ENCODE measurements around the gene OVOL3.

Gene OVOL3

DNA sequence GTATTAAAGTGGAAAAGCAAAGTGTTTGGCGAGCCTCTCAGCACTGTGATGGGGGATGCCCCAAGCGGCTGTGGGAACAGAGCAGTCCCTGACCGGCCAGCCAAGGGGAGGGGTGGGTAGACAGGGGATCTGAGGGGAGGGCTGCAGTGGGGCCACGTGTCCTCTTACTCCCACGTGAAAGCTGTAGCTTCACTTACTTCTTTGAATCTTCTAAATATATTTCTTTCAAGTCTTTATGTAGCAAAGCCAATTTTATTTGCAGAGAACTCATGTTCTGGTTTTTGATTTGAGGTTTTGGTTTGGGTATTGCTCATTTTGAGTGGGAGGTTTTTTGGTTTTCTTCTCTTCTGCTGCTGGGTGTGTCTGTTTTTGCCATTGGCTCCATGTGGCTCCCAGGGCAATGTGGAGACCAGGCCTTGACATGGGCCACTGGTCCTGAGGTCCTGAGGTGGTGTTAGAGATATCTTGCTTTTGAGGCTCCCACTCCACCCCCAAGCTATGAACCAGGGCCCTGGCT lies 17.7 kb upstream of the OVOL3 start:
- no peaks in the 10 kb centered on the region for H3K27me3 ChIP-seq
- no peaks in the 10 kb centered on the region for H3K4me1 ChIP-seq (ENCODE audit: control insufficient read depth in 1 of 2, insufficient read depth in 1 of 2, low read depth in 1 of 2, low read length in 1 of 2)
- H3K4me3 ChIP-seq (ENCODE audit: low read depth in 1 of 2, low read length in 1 of 2): no peak overlapping the region
- TF ChIP-seq CTCF (IDR thresholded peaks at IDR 0.05): no peak
- no peaks in the 10 kb centered on the region for H3K9me3 ChIP-seq
- no peak overlapping the region for H3K27ac ChIP-seq
- peaks cover 77% of the 10 kb centered on the region for H3K36me3 ChIP-seq

DNA sequence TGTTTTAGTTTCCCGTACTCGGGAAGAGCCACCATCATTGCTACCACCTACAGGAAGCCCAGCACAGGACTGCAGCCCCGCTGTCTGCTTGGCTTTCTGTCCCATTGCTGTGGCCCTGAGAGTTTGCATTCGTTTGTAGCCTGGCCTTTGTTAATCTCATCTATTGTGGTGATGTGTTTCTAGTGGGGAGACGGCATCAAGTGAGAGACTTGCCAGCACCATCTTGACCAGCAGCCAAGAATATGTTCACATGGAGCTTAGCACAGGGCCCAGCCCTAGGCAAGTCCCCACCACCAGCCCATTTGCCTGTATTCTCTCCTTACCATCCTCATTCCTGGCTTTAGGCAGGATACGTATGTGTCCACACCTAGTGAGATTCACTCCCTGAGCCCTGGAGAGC lies 17.3 kb upstream of the OVOL3 start:
- no peaks in the 10 kb centered on the region for H3K9me3 ChIP-seq

GRCh38 chr19:36097036-36097435 lies 13.9 kb upstream of the OVOL3 start:
- H3K36me3 ChIP-seq: peaks cover 74% of the 10 kb centered on the region
- no peaks in the 10 kb centered on the region for H3K4me1 ChIP-seq (ENCODE audit: control insufficient read depth in 1 of 2, insufficient read depth in 1 of 2, low read depth in 1 of 2, low read length in 1 of 2)
- H3K27ac ChIP-seq: no peak overlapping the region
- no peak for TF ChIP-seq CTCF (IDR thresholded peaks at IDR 0.05)
- no peaks in the 10 kb centered on the region for H3K27me3 ChIP-seq
- no peaks in the 10 kb centered on the region for H3K9me3 ChIP-seq
- H3K4me3 ChIP-seq (ENCODE audit: low read depth in 1 of 2, low read length in 1 of 2): no peak overlapping the region

More for the DNA sequence above, 17.3 kb upstream of the OVOL3 start:
- TF ChIP-seq CTCF (IDR thresholded peaks at IDR 0.05): no peak
- no peak overlapping the region for H3K27ac ChIP-seq
- H3K4me1 ChIP-seq (ENCODE audit: control insufficient read depth in 1 of 2, insufficient read depth in 1 of 2, low read depth in 1 of 2, low read length in 1 of 2): no peaks in the 10 kb centered on the region
- peaks cover 76% of the 10 kb centered on the region for H3K36me3 ChIP-seq
- no peak overlapping the region for H3K4me3 ChIP-seq (ENCODE audit: low read depth in 1 of 2, low read length in 1 of 2)
- no peaks in the 10 kb centered on the region for H3K27me3 ChIP-seq

GRCh38 chr19:36099166-36099785 lies 11.7 kb upstream of the OVOL3 start:
- Histone ChIP-seq H3K27me3 (no peaks in the 10 kb centered on the region), H3K4me3 (ENCODE audit: low read depth in 1 of 2, low read length in 1 of 2) (no peak overlapping the region), H3K27ac (no peak overlapping the region), H3K36me3 (peaks cover 76% of the 10 kb centered on the region), H3K4me1 (ENCODE audit: control insufficient read depth in 1 of 2, insufficient read depth in 1 of 2, low read depth in 1 of 2, low read length in 1 of 2) (no peaks in the 10 kb centered on the region), H3K9me3 (no peaks in the 10 kb centered on the region)
- TF ChIP-seq CTCF (IDR thresholded peaks at IDR 0.05): no peak

DNA sequence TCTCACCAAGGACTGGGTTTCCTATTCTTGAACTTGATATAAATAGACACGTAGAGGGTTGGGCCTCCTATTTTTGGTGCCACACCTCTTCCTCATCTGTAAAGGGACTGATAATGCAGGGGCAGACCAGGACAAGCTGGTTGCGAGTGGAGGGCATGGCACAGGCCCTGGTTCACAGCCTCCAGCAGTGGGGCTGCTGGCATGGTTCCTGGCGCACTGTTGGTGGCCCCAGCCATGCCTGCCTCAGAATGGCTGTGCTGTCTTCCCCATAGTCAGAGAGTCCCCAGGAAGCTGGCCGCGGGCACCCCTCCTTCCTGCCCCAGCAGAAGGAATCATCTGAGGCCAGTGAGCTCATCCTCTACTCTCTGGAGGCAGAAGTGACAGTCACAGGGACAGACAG lies 10.5 kb upstream of the OVOL3 start:
- Histone ChIP-seq H3K27ac (no peak overlapping the region), H3K4me1 (ENCODE audit: control insufficient read depth in 1 of 2, insufficient read depth in 1 of 2, low read depth in 1 of 2, low read length in 1 of 2) (no peaks in the 10 kb centered on the region), H3K27me3 (no peaks in the 10 kb centered on the region), H3K9me3 (no peaks in the 10 kb centered on the region), H3K36me3 (peaks cover 83% of the 10 kb centered on the region), H3K4me3 (ENCODE audit: low read depth in 1 of 2, low read length in 1 of 2) (no peak overlapping the region)
- no peak for TF ChIP-seq CTCF (IDR thresholded peaks at IDR 0.05)
